GM12878 (cell line): ENCODE results near the gene DNASE2B. TPM values are rescaled to one million over a fixed set of nuclear protein-coding genes. Genes with fewer than 3 reads are reported as not detected.

Experiments
- ATAC-seq: fragments of 200-7000 bp; cut with Tn5 transposase; 3 replicates; pipeline ENCODE4 v1.9.1; 2020; ENCODE audit warnings: mild to moderate bottlenecking, moderate library complexity
- BruUV-seq: library from RNA; stranded (reverse); fragments of 400-500 nt; replicated peaks from 2 replicates; lab custom pipeline; 2021; lab: Mats Ljungman, UMichigan
- CTCF ChIA-PET: fragments of 300-600 bp; sonication (Branson Sonifier 250); formaldehyde crosslinking; extraction: SDS; loops from one replicate; lab custom pipeline; 2021; ENCODE audit warnings: inconsistent platforms; lab: Yijun Ruan, JAX
- POLR2A ChIA-PET: fragments of 350-600 bp; formaldehyde crosslinking; extraction: SDS; loops from one replicate; lab custom pipeline; 2021; ENCODE audit warnings: inconsistent platforms; lab: Charles Lee
- RAD21 ChIA-PET: fragments of 300-600 bp; sonication (Branson Sonifier 250); formaldehyde crosslinking; loops from one replicate; lab custom pipeline; 2023; ENCODE audit warnings: antibody characterized with exemption; ENCODE audit not compliant: unreplicated experiment; lab: Charles Lee
- SMC1A ChIA-PET: fragments of 300-600 bp; sonication (Branson Sonifier 250); formaldehyde crosslinking; loops from one replicate; lab custom pipeline; 2023; ENCODE audit not compliant: unreplicated experiment, uncharacterized antibody; lab: Charles Lee
- DNase-seq: peaks from one replicate; pipeline ENCODE4 v3.0.0-alpha.2; 2011; ENCODE audit warnings: low read depth, low spot score
- FAIRE-seq: peaks from 3 replicates; lab custom pipeline; 2011; peaks lifted over from hg19 to GRCh38; lab: Jason Lieb, UNC
- H2AFZ ChIP-seq: 2 replicates; pipeline ENCODE4 v1.6.0; 2011; ENCODE audit warnings: low read depth, low read length, control low read depth; ENCODE audit not compliant: control insufficient read depth
- H3K27ac ChIP-seq: 2 replicates; pipeline ENCODE4 v1.5.1; 2011; ENCODE audit warnings: control low read depth; ENCODE audit not compliant: control insufficient read depth, insufficient read depth
- H3K27me3 ChIP-seq, 2 experiments: replicated peaks in 1 of 2; 2 replicates each; pipeline versions ENCODE4 v1.6.0 to v1.6.1; 2011; ENCODE audit warnings: low read length in 1 of 2; ENCODE audit not compliant: control insufficient read depth in 2 of 2, insufficient read depth in 2 of 2
- H3K36me3 ChIP-seq, 2 experiments: 2 replicates each; pipeline ENCODE4 v1.5.1; 2011; ENCODE audit warnings: low read length in 1 of 2; ENCODE audit not compliant: control insufficient read depth in 2 of 2, insufficient read depth in 2 of 2
- H3K4me1 ChIP-seq: 2 replicates; pipeline ENCODE4 v1.6.1; 2011; ENCODE audit warnings: mild to moderate bottlenecking, low read length, moderate library complexity, mixed read lengths; ENCODE audit not compliant: control insufficient read depth, insufficient read depth
- H3K4me2 ChIP-seq: 2 replicates; pipeline ENCODE4 v1.6.0; 2011; ENCODE audit warnings: control low read depth; ENCODE audit not compliant: control insufficient read depth, insufficient read depth
- H3K4me3 ChIP-seq: fragments of 200-600 bp; sonication (generic); 2 replicates; pipeline ENCODE4 v1.5.1; 2016
- H3K79me2 ChIP-seq: 2 replicates; pipeline ENCODE4 v1.6.0; 2011; ENCODE audit warnings: low read length; ENCODE audit not compliant: control insufficient read depth, insufficient read depth
- H3K9ac ChIP-seq: 2 replicates; pipeline ENCODE4 v1.8.0; 2011; ENCODE audit warnings: low read length, control low read depth, mixed read lengths; ENCODE audit not compliant: control insufficient read depth, insufficient read depth
- H3K9me3 ChIP-seq: replicated peaks from 3 replicates; pipeline ENCODE4 v1.5.1; 2011; ENCODE audit warnings: mild to moderate bottlenecking, low read length; ENCODE audit not compliant: control insufficient read depth, insufficient read depth
- H4K20me1 ChIP-seq: 2 replicates; pipeline ENCODE4 v1.6.0; 2011; ENCODE audit not compliant: control insufficient read depth, insufficient read depth
- EED ChIP-seq: sonication (generic); IDR thresholded peaks from 2 replicates; pipeline ENCODE4 v1.6.1; 2016; ENCODE audit warnings: antibody characterized with exemption, low read depth
- ESRRA ChIP-seq: IDR thresholded peaks from 2 replicates; pipeline ENCODE4 v1.6.1; 2012; ENCODE audit warnings: mild to moderate bottlenecking, low read length, improper control_type of control experiment
- GATAD2B ChIP-seq: fragments of 450-650 bp; conservative IDR thresholded peaks from 2 replicates; pipeline ENCODE4 v1.6.1; 2017; ENCODE audit warnings: low read depth, mild to moderate bottlenecking, moderate library complexity
- IKZF1 ChIP-seq: fragments of 450-650 bp; conservative IDR thresholded peaks from 2 replicates; pipeline ENCODE4 v1.6.1; 2017; ENCODE audit warnings: antibody characterized with exemption, mild to moderate bottlenecking
- KAT2A ChIP-seq: conservative IDR thresholded peaks from 2 replicates; pipeline ENCODE4 v1.6.1; 2011; ENCODE audit warnings: low read depth, low read length; ENCODE audit not compliant: control insufficient read depth
- NFYB ChIP-seq: IDR thresholded peaks from 2 replicates; pipeline ENCODE4 v1.6.1; 2011; ENCODE audit warnings: low read depth, mild to moderate bottlenecking, low read length, improper control_type of control experiment, moderate library complexity; ENCODE audit not compliant: insufficient read depth
- PML ChIP-seq: IDR thresholded peaks from 2 replicates; pipeline ENCODE4 v1.6.1; 2012; ENCODE audit warnings: low read length, inconsistent platforms
- POLR2AphosphoS5 ChIP-seq: IDR thresholded peaks from 2 replicates; pipeline ENCODE4 v1.6.1; 2011; ENCODE audit warnings: mild to moderate bottlenecking, low read length, inconsistent platforms
- POU2F2 ChIP-seq: IDR thresholded peaks from 3 replicates; pipeline ENCODE4 v1.6.1; 2011; ENCODE audit warnings: low read depth, mild to moderate bottlenecking, low read length, borderline replicate concordance
- RB1 ChIP-seq: fragments of 450-650 bp; formaldehyde crosslinking; IDR thresholded peaks from 2 replicates; pipeline ENCODE4 v1.6.1; 2017; ENCODE audit warnings: mild to moderate bottlenecking, borderline replicate concordance
- RUNX3 ChIP-seq: IDR thresholded peaks from 2 replicates; pipeline ENCODE4 v1.6.1; 2012; ENCODE audit warnings: low read length, inconsistent platforms
- SRF ChIP-seq, 2 experiments: IDR thresholded peaks; 2 replicates each; pipeline ENCODE4 v1.6.1; 2011; ENCODE audit warnings: low read depth in 2 of 2, low read length in 2 of 2, mild to moderate bottlenecking in 1 of 2, moderate library complexity in 1 of 2
- TCF12 ChIP-seq: IDR thresholded peaks from 2 replicates; pipeline ENCODE4 v1.6.1; 2011; ENCODE audit warnings: low read depth, mild to moderate bottlenecking, low read length
- TCF7 ChIP-seq: IDR thresholded peaks from 2 replicates; pipeline ENCODE4 v1.6.1; 2014; ENCODE audit warnings: antibody characterized with exemption, borderline replicate concordance
- ZNF274 ChIP-seq: IDR thresholded peaks from one replicate; pipeline ENCODE4 v1.8.0; 2011; ENCODE audit not compliant: insufficient read length, insufficient read depth
- WGBS: methylation state at CpG from one replicate; pipeline ENCODE4 v1.1.6; 2016; ENCODE audit warnings: low lambda C conversion rate; ENCODE audit not compliant: insufficient replicate concordance, insufficient coverage; ENCODE audit errors: missing lambda C conversion rate; 5-methylcytosine and 5-hydroxymethylcytosine counted together
- in situ Hi-C: fragments of 300-500 bp; cut with MboI; formaldehyde crosslinking; loops from 9 replicates; pipeline ENCODE4 v1.14.3; 2018; ENCODE audit warnings: mixed read lengths
- intact Hi-C: fragments of 100-400 bp; cut with micrococcal nuclease; formaldehyde crosslinking; loops from one replicate; pipeline ENCODE4 v1.14.2; 2022; ENCODE audit not compliant: unreplicated experiment
- polyA plus RNA-seq, 11 experiments: library from polyadenylated mRNA; depleted of rRNA in 4 of 11; unstranded in 6 of 11; stranded (reverse) in 5 of 11; fragments of >200 nt; fragmentation: Nextera tagmentation in 4 of 11; fragmentation: Illumina TruSeq in 1 of 11; extraction: Ambion mirVana in 4 of 11; extraction: Trizol in 1 of 11; gene quantifications; 1 replicate in 1 of 11; 2 replicates in 10 of 11; pipeline versions ENCODE4 v1.2.1 to v1.2.3, GENCODE V29; 2011 to 2016; ENCODE audit warnings: inconsistent platforms in 2 of 11, missing spikeins in 2 of 11, low read depth in 1 of 11
- total RNA-seq, 4 experiments: library from RNA; depleted of rRNA in 3 of 4; stranded (reverse); fragments of >200 nt in 3 of 4; fragmentation: Illumina TruSeq in 1 of 4; extraction: Trizol in 1 of 4; gene quantifications; 2 replicates each; pipeline versions ENCODE4 v1.2.1 to v1.2.3, GENCODE V29; 2013 to 2021
- TF ChIP-seq, protein P1 (sequence below): IDR thresholded peaks from 2 replicates; pipeline ENCODE4 v1.6.1; 2012; ENCODE audit warnings: low read depth, low read length, improper control_type of control experiment
- TF ChIP-seq, protein P2 (sequence below): fragments of 450-650 bp; IDR thresholded peaks from 2 replicates; pipeline ENCODE4 v1.6.1; 2017; ENCODE audit warnings: mild to moderate bottlenecking, moderate library complexity
- TF ChIP-seq, protein P3 (sequence below): fragments of 150-350 bp; IDR thresholded peaks from 2 replicates; pipeline ENCODE4 v1.6.1; 2014; ENCODE audit warnings: mild to moderate bottlenecking, low read depth, low read length

The DNASE2B gene
- total and polyA plus RNA-seq, 10 of the 15 experiments (the other 5 are each of a cell fraction or from before 2014, with no cell fraction given) = not detected

DNA sequence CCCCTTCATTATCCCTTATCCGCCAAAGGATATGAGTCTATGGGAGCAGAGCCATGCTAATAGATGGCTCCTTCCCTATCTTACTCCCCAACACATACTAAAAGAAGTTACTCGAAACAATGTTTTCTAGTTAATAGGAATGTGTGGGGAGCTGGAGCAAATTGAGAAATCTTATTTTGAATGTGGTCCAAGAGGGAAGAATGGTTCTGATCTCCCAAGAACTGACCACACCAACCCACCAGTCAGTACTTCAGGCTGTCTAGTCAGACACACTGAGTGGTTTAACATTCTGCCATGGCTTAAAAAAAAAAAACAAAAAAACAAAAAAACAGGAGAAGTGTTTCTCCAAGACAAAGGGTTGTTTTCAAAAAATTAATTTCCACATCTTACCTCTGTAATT, 31.5 kb upstream of the DNASE2B start (continued):
- no peak for TF ChIP-seq POLR2AphosphoS5
- TF ChIP-seq RB1 = no peak
- TF ChIP-seq, protein P1, sequence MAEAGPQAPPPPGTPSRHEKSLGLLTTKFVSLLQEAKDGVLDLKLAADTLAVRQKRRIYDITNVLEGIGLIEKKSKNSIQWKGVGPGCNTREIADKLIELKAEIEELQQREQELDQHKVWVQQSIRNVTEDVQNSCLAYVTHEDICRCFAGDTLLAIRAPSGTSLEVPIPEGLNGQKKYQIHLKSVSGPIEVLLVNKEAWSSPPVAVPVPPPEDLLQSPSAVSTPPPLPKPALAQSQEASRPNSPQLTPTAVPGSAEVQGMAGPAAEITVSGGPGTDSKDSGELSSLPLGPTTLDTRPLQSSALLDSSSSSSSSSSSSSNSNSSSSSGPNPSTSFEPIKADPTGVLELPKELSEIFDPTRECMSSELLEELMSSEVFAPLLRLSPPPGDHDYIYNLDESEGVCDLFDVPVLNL = no peak
- TF ChIP-seq TCF12 = no peak
- no peak for TF ChIP-seq ZNF274
- TF ChIP-seq, protein P2, sequence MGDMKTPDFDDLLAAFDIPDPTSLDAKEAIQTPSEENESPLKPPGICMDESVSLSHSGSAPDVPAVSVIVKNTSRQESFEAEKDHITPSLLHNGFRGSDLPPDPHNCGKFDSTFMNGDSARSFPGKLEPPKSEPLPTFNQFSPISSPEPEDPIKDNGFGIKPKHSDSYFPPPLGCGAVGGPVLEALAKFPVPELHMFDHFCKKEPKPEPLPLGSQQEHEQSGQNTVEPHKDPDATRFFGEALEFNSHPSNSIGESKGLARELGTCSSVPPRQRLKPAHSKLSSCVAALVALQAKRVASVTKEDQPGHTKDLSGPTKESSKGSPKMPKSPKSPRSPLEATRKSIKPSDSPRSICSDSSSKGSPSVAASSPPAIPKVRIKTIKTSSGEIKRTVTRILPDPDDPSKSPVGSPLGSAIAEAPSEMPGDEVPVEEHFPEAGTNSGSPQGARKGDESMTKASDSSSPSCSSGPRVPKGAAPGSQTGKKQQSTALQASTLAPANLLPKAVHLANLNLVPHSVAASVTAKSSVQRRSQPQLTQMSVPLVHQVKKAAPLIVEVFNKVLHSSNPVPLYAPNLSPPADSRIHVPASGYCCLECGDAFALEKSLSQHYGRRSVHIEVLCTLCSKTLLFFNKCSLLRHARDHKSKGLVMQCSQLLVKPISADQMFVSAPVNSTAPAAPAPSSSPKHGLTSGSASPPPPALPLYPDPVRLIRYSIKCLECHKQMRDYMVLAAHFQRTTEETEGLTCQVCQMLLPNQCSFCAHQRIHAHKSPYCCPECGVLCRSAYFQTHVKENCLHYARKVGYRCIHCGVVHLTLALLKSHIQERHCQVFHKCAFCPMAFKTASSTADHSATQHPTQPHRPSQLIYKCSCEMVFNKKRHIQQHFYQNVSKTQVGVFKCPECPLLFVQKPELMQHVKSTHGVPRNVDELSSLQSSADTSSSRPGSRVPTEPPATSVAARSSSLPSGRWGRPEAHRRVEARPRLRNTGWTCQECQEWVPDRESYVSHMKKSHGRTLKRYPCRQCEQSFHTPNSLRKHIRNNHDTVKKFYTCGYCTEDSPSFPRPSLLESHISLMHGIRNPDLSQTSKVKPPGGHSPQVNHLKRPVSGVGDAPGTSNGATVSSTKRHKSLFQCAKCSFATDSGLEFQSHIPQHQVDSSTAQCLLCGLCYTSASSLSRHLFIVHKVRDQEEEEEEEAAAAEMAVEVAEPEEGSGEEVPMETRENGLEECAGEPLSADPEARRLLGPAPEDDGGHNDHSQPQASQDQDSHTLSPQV = no peak
- TF ChIP-seq ESRRA = no peak

DNA sequence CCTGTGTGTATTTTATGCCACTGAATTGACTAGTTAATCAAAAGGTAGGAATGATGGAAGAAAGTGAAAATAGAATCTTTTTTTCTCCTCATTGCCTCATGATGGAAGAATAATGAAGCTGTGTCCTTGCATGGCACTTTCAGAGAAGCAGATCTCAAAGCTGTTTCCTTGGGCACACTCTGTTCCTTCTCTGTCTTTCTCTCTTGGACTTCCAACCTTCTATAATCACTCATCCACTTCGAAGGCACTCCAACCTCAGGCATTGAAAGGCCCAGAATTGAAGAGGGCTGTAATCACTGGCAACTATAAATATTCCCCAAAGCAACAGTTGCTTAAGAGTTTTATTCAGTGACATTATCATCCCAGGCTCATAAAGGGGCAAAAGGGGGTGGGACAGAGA, 31.1 kb upstream of the DNASE2B start:
- Histone ChIP-seq H3K4me1 (no peaks in the 10 kb centered on the region), H3K27me3 (no peaks in the 10 kb centered on the region), H3K4me3 (no peak overlapping the region), H2AFZ (no peak overlapping the region), H4K20me1 (no peaks in the 10 kb centered on the region), H3K4me2 (no peak overlapping the region), H3K27ac (no peak overlapping the region), H3K9ac (no peak overlapping the region), H3K9me3 (no peaks in the 10 kb centered on the region), H3K36me3 (no peaks in the 10 kb centered on the region), H3K79me2 (no peaks in the 10 kb centered on the region)
- intact Hi-C loops = no loop called here
- BruUV-seq = no TSS peak
- no peak for ATAC-seq
- in situ Hi-C loops = no loop called here
- CTCF ChIA-PET = no interaction called here
- RAD21 ChIA-PET = no interaction called here
- FAIRE-seq = no peak
- POLR2A ChIA-PET = no interaction called here
- SMC1A ChIA-PET = no interaction called here
- 0% methylated on average over 1 of the region's 1 CpG for WGBS
- no peak for DNase-seq
- TF ChIP-seq NFYB = no peak
- no peak for TF ChIP-seq GATAD2B
- TF ChIP-seq, protein P1 = no peak
- TF ChIP-seq TCF7 = no peak
- no peak for TF ChIP-seq RUNX3
- TF ChIP-seq PML = no peak
- TF ChIP-seq IKZF1 = no peak
- no peak for TF ChIP-seq KAT2A
- TF ChIP-seq POU2F2 = no peak
- TF ChIP-seq EED = no peak
- no peak for TF ChIP-seq SRF (IDR thresholded peaks at IDR 0.05; ENCODE audit: low read depth in 2 of 2, low read length in 2 of 2)
- TF ChIP-seq, protein P3, sequence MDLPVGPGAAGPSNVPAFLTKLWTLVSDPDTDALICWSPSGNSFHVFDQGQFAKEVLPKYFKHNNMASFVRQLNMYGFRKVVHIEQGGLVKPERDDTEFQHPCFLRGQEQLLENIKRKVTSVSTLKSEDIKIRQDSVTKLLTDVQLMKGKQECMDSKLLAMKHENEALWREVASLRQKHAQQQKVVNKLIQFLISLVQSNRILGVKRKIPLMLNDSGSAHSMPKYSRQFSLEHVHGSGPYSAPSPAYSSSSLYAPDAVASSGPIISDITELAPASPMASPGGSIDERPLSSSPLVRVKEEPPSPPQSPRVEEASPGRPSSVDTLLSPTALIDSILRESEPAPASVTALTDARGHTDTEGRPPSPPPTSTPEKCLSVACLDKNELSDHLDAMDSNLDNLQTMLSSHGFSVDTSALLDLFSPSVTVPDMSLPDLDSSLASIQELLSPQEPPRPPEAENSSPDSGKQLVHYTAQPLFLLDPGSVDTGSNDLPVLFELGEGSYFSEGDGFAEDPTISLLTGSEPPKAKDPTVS = no peak
